ENCODE measurements around the gene ZFAND2A. TPM values are rescaled to one million over a fixed set of nuclear protein-coding genes. Genes with fewer than 3 reads are reported as not detected.
"Not testable (repeated sequence)": the region's sequence is repeated elsewhere in the genome, so short reads cannot be mapped to it uniquely, and the experiment has no call there.

ZFAND2A gene
- total RNA-seq, 1 experiment from 2014 or later, result 14.5 TPM

GRCh38 chr7:1209097-1209496, 49.1 kb upstream of the ZFAND2A start (continued):
- no peak for TF ChIP-seq STAT6 (CRISPR knock-in tag; conservative IDR thresholded peaks at IDR 0.05; ENCODE audit: low read depth)
- TF ChIP-seq MAX (CRISPR knock-in tag; IDR thresholded peaks at IDR 0.05), result no peak
- TF ChIP-seq IRF2 (CRISPR knock-in tag; IDR thresholded peaks at IDR 0.05; ENCODE audit: borderline replicate concordance, low read depth), result no peak
- no peak for TF ChIP-seq CDX4 (CRISPR knock-in tag; IDR thresholded peaks at IDR 0.05; ENCODE audit: borderline replicate concordance)
- TF ChIP-seq AR (CRISPR knock-in tag; IDR thresholded peaks at IDR 0.05), result no peak

GRCh38 chr7:1205742-1206141, 45.7 kb upstream of the ZFAND2A start:
- DNase-seq (ENCODE audit: low spot score); H3K4me3 Mint-ChIP-seq; ATAC-seq; H3K9me3 Mint-ChIP-seq; H3K4me1 Mint-ChIP-seq; POLR2A ChIA-PET; H3K27ac Mint-ChIP-seq; H3K36me3 Mint-ChIP-seq; H3K27me3 Mint-ChIP-seq (ENCODE audit: low read depth): not testable (repeated sequence)
- CTCF ChIA-PET, result interaction anchor here (0.8 to 1.6 kb wide), 5 partner anchors 12 to 212 kb away, joined by 3 to 4 read pairs (median 3); no protein-coding TSS in a partner anchor

GRCh38 chr7:1204460-1205140, 44.6 kb upstream of the ZFAND2A start:
- H3K4me1 Mint-ChIP-seq, result no peaks in the 10 kb centered on the region
- H3K9me3 Mint-ChIP-seq, result no peaks in the 10 kb centered on the region
- DNase-seq (ENCODE audit: low spot score), result no peak
- ChIA-PET POLR2A (no interaction called here), CTCF (interaction anchor here (0.7 to 1.6 kb wide), 4 partner anchors 11 to 211 kb away, joined by 3 to 4 read pairs (median 3); no protein-coding TSS in a partner anchor)
- H3K27me3 Mint-ChIP-seq (ENCODE audit: low read depth), result no peaks in the 10 kb centered on the region
- no peak overlapping the region for H3K27ac Mint-ChIP-seq
- H3K4me3 Mint-ChIP-seq, result no peak overlapping the region
- no peaks in the 10 kb centered on the region for H3K36me3 Mint-ChIP-seq
- no peak for ATAC-seq
- TF ChIP-seq ETV6 (CRISPR knock-in tag; IDR thresholded peaks at IDR 0.05) (no peak), HMGA2 (CRISPR knock-in tag; IDR thresholded peaks at IDR 0.05) (no peak), ERG (CRISPR knock-in tag; IDR thresholded peaks at IDR 0.05) (no peak), ZSCAN18 (CRISPR knock-in tag; IDR thresholded peaks at IDR 0.05) (no peak), AR (CRISPR knock-in tag; IDR thresholded peaks at IDR 0.05) (no peak), ZNF423 (CRISPR knock-in tag; IDR thresholded peaks at IDR 0.05) (no peak), ZNF512 (CRISPR knock-in tag; IDR thresholded peaks at IDR 0.05; ENCODE audit: borderline replicate concordance) (no peak), KAT7 (CRISPR knock-in tag; IDR thresholded peaks at IDR 0.05; ENCODE audit: borderline replicate concordance) (no peak), HMGXB4 (CRISPR knock-in tag; IDR thresholded peaks at IDR 0.05) (no peak)

All from WTC11 (cell line).